HG02870 (cell line): ENCODE data around the gene CACNA1B.
"Not testable (repeated sequence)": the region's sequence is repeated elsewhere in the genome, so short reads cannot be mapped to it uniquely, and the experiment has no call there.

Experiments used
- ATAC-seq: cut with Tn5 transposase; IDR thresholded peaks from one replicate; pipeline ENCODE4 v1.9.1; 2021; ENCODE audit warnings: mild to moderate bottlenecking, moderate library complexity; ENCODE audit not compliant: unreplicated experiment

CACNA1B gene

DNA sequence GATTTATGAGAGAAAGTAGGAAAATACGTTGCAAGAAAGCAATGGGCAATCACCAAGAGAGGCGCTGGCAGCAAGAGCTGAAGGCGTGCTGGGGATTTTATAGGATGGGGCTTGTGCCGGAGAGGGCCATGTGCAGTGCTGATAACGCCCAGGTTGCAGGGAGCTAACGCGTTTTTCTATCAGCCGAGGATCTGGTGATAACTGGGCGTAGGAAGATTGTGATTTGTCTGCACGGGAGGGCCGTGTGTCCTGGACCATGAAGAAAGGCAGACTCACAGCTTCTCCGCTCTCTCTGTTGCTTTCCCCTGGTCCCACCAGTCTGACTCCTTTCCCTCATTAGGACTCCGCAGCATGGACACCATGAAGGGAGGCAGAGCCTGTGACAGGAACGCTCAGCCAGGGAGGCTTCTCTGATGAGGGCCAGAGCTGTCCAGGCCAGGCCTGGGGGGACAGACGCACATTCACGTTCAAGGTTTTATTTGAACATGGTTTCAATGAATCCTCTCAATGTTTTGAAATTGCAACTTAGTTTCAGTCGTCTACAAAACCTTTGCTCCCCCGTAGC lies 11.9 kb upstream of the CACNA1B start:
- no peak for ATAC-seq

DNA sequence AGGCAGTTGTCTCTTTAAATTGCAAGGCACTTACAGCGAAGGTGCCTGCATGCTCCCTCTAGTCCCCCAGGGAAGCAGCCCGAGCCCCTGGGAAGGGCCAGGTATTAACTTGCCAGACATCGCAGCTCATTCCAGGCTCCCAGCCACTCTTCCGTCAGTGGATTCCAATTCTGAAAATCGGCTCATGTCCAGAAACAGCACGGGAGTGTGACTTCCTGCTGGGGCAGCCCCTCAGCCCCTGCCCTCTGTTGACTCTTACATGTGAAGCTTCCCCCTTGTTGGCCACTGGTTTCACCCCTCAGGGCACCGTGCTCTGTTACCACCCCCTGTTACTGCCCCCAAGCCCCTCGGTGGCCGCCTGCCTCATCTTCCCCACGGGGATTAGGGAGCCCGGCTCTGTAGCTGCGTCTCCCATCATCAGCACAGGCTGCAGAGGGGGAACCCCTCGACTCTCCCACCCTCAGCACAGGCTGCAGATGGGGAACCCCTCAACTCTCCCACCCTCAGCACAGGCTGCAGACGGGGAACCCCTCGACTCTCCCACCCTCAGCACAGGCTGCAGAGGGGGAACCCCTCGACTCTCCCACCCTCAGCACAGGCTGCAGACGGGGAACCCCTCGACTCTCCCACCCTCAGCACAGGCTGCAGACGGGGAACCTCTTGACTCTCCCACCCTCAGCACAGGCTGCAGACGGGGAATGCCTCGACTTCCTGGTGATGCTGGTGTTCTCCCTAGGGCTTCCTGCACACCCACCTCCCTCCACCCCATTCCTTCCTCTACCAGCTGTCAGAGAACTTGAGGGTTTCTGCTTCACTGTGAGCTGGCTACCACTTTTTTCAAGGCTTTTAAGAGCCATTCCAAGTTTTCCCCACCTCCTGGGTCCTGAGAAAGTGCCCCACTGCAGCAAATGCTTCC lies 11.1 kb upstream of the CACNA1B start:
- no peak for ATAC-seq

DNA sequence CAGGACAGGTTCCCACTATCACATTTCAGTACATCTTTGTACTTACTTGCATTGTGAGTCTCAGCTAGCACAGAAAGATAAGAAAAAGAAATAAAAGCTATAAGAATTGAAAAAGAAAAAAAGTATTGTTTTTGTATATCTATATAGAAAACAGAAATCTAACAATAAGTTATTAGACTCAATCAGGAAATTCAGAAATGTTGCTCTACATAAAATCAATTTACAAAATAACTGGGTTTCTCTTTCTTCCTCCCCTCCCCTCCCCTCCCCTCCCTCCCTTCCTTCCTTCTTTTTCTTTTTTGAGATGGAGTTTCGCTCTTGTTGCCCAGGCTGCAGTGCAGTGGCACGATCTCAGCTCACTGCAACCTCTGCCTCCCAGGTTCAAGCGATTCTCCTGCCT lies 7.2 kb upstream of the CACNA1B start:
- ATAC-seq: no peak

DNA sequence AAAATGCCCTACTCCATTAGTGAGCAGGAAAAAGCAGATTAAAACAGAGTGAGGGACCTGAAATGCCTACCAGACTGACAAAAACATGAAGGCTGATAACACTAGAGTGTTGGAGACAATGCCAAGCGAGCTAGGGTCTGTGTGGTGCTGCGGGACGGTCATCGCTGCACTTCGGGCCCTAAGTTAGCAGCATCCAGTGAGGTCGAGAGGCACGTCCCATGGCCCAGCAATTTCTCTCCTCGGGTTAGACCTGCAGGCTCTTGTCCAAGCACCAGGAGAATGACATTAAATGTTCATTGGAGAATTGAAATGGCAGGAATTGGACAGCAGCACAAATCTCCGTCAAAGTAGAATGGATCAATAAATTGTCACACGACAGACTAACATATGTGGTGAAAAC lies 5.3 kb upstream of the CACNA1B start:
- no peak for ATAC-seq

DNA sequence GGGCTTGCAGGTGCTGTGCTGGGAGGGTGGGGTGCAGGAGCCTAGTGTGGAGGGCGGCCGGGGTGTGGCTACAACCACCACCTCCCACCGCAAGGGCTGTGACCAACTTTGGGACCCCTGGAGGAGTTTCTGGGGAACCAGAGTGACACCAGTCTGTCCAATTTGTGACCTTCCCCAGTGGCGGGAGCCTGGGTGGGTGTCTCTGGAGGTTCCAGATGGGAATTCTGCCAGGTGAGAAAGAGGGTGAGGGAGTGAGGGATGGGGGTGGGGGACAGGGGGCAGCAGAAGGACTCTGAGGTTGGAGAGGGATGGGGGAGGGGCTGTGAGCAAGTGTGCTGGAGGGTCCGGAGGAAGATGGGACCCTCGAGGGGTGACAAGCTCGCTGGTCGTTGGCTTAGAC lies 4.2 kb upstream of the CACNA1B start:
- ATAC-seq: no peak

DNA sequence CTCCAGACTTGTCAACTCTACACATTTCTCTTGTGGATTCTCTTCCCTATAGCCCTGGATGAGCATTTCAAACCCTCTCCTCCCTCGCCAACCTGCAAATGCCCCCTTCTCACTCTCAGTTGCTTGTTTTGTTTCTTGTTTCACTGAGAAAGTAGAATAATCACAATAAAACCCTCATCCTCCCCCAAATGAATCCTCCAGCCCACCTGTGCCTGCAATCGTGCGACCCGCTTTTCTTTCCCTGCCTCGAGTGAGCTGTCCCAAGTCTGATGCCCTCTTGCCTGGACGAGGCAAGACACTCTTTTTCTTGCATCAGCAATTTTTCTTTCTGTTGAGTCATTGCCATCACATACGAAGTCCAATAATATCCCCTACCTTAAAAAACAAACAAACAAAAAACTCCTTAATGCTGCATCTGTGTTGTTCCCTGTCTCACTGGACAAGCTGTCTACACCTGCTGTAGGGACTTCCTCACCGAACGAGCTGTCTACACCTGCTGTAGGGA lies 3.7 kb upstream of the CACNA1B start:
- ATAC-seq: no peak

DNA sequence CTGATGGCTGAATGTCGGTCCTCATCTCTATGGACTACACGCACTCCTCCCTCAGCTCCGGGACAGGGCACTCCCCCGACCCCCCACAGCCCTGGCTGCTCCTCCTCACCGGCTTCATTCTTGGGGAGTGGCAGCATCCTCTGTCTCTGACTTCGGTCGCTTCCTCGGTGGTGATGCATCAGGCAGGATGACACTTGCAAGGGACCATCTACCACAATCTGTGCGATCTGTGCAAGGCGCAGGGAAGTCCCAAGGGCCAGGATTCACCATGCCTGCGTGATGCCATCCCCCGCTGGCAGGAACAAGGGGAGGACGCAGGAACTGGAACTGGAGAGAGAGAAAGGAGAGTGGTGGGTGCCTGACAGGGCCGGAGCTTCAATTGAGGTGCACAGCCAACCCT lies 2.2 kb upstream of the CACNA1B start:
- ATAC-seq: no peak

DNA sequence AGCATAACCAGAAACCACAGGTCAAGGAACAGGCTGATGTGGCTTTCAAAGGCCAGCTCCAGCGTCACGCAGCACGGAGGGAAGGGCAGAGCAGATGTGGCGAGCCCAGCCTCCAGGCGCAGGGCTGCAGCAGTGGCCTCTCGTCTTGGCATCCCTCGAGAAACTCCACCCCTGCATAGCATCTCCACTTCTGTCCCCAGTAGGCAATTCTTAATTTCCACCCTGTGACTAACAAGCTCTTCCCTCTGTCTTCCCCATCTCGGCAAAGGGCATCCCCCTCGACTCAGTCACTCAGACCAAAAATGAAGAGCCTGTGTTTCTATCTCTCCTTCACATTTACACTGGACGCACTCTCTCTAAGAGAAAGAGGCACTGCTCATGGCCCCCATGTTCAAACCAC lies 1.7 kb upstream of the CACNA1B start:
- ATAC-seq: no peak

DNA sequence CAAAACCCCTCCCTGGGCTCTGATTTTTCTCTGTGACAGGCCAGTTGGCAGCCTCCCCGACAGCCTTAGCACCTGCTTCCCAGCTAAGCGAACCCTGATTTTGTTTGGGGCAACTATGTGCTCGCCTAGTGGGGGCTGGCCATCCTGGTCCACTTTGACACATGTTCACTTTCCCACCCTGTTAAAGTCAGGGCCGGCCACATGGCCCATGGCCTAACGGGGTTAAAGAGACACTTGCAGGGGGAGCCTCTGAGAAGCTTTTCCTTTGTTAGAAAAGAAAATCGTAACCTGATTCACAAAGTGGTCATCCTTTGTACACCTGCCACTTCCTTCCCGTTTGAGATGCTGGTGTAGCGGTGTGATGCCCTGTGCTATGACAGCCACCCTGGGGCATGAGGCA lies 1.3 kb upstream of the CACNA1B start:
- ATAC-seq: no peak

DNA sequence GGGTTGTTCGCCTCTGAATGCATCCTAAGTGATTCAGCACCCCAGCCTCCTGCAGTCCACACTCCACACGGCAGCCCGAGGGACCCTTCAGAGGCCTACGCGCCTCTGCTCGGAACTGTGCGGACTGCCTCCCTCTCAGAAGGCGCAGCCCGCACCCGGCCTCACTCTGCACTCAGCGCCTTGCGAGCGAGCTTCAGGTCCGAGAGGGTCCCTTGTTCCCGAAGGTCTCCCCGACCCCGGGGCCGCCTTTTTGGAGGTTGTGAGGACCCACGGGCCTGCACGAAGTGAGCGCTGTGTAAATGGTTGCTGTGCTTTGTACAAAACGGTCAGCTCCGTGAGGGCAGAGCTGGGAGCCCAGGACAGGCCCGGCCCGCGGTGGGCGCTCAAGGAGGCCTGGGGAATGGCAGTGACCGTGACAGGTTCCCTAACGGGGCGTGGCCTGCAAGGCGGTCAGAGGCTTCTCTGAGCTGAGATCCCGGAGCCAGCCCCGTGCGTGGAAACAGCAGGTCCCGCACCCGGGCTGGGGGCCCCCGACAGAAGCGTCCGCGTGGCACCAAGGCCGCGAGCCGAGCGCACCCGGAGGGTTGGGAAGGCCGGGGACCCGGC lies 698 bp upstream of the CACNA1B start:
- ATAC-seq: no peak

DNA sequence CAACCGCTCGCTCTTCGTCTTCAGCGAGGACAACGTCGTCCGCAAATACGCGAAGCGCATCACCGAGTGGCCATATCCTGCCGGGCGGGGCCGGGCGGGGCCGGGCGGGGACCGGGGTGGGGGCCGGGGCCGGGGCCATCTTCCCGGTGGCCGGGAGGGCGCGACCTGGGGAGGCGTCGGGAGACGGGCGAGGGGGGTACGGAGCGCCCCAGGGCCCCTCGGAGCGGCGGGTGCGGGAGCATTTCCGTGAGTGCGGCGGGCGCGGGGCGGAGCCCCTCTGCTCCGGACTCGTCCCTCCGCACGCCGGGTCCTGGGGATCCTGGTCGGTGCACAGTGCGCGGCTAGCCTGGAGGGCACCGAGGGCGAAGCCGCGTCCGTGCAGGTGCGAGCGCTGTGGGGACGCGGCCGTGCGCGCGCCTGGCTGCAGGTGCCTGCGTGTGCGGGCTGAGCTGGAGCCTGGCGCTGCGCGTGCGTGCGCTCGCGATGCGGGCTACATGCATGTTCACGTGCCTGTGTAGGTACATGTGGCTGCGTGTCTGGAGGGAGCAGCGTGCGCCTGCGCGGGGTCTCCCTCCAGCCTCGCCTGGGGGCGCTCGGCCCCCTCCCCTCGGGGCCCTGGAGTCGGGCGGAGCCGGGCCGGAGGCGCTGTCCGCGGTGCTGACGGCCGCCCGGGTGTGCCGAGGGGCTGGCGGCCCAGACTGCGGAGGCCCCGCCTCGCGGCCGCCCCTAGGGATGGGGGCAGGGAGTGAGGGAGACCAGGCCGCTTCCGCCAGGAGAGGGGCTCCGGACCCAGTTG lies 762 bp downstream of the CACNA1B start:
- ATAC-seq: no peak

DNA sequence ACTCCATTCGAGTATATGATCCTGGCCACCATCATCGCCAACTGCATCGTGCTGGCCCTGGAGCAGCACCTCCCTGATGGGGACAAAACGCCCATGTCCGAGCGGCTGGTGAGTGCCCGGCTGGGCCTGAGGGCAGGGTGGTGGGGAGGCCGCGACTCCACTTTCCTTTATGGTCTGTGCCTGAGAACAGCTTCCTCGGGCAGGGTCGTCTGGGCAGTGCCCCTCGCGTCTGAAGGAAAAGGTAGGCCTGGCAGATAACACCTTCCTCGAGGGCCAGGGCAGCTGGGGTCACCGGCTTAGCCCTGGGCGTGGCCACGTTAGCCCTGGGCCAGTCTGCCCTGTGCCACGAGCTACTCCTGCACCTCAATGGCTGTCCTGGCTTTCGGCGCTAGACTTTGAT lies 1.5 kb downstream of the CACNA1B start:
- no peak for ATAC-seq

DNA sequence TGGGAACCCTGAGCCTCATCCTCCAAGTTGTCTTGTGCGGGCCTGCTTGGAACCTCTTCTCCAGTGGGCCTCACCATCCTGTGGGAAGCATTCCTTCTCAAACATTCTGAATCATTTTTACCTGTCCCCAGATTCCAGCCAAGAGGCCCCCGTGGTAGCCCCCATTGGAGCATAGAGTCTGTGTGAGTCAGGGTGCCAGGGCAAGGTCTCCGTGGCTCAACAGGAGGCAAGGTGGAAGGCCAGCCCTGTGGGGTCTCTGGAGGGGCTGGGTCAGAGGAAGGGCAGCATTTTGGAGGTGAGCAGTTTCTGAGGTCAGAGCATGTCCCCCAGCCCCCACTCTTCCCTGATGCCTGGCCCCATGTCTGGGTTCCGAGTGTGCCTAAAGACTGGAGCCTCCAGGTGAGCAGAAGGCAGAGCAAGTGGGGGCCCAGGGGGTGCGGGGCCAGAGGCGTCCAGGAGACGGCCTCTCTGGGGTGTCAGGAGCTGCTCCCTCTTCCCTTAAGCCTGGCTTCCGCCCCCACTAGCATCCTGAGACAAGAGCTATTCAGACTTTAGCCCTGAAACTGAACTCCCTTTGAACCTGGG lies 2.1 kb downstream of the CACNA1B start:
- ATAC-seq: no peak

DNA sequence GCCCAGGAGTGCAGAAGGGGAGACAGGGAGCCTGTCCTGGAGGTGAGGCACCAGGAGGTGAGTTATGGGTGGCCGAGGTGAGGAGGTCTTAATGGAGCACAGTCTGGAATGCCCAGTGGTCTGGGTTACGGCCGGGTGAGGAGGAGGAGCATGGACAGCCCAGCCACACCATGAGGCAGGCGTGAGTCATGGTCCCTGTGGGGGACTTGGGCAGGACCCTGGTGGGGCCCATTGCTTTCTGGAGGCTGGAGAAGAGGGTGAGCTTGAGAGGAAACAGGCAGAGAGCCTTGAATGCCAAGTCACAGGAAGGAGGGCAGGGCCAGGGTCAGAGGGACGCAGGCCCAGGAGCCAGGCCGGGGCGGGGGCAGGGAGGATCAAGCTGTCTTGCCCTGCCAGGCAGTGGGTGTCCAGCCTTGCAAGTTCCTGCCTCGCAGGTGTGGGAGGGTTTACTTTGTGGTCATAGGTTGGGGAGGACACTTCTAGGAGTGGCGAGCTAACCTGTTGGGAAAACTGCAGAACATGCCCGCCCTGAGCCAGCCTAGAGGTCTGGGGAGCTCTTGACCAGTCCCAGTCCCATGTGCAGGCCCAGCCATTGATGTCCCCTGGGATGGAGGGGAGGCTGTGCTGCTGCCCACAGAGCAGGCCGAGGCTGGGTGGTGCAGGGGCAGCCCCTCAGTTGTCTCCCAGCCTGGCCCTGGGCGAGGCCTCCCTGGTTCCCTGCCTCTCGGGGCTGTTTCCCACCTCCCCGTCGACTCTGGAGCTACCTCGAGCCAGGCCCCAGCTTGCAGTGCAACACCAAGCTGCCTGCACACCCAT lies 2.8 kb downstream of the CACNA1B start:
- ATAC-seq: no peak

DNA sequence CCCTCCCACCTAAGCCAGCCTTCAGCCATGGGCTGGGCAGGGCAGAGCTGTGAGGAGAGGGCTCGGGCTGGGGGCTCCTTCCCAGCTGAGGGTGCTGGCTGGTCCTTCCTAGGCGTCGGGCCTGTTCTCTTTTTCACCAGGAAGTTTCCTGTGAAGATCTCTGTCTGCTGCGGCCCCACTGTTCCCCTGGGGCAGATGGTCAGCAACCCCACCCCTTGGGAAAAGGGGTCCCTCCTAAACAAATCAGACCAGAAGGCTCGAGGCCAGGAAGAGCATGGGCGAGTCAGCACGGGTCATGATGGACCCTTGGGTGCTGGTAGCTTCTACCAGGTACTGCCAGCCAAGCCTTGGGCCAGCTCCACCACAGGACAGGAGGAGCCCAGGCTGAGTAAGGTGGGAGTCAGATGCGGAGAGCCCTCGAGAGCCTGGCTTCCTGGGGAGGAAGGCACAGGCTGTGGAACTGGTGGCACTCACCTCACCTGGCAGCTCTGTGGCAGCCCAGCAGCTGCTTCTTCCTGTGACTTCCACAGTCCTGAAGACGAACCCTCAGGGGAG lies 3.5 kb downstream of the CACNA1B start:
- no peak for ATAC-seq

DNA sequence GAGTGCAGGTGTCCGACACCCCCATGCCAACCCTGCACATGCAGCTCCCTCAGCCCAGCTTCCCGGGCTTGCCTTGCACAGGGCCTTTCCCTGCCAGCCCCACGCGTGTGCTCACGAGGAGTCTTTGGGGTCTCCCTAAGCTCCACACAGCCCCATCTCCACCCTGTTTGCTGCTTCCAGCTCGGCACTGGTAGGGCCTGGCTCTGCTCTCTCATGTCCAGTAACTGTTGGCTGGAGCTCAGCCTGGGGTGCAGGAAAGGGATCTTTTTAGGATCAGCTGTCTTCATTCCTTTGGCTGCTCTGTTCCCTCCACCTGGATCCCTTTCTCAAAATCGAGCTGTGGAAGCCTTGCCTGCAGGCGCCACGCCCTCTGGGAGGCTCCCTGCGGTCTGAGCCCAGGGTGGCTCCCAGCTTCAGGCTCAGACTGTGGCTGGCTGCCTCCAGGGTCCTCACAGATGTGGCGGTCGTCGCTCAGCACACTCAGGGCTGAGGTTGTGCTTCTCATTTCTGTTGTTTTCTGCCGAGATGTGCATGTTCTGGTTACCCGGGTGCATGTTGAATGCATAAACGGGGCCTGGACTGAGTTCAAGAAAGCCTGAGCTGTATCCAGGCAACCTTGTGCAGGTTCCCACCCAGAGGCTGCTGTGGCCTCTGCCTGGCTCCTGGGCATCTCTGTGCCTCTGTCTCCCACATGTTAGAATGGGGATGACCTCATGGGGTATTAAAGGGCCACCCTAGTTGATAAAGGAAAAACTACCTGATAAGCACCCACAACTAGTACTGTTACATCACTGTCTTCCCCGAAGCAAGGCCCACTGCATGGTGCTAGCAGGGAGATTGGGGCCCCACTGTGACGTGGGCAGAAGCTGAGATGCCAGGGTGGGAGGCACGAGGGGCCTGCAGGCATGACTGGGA lies 4.3 kb downstream of the CACNA1B start:
- no peak for ATAC-seq

DNA sequence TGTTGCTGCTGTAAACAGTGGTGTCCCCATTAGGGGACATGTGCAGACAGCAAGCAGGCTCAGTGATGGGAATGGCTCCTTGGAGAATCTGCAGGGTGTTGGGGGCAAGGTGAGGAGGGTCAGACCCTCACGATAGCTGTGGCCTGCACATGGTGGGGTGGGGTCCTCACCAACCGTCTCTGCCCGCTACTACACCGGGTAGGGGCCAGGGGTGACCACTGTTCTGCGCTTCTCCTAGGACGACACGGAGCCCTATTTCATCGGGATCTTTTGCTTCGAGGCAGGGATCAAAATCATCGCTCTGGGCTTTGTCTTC lies 4.9 kb downstream of the CACNA1B start:
- ATAC-seq: no peak

DNA sequence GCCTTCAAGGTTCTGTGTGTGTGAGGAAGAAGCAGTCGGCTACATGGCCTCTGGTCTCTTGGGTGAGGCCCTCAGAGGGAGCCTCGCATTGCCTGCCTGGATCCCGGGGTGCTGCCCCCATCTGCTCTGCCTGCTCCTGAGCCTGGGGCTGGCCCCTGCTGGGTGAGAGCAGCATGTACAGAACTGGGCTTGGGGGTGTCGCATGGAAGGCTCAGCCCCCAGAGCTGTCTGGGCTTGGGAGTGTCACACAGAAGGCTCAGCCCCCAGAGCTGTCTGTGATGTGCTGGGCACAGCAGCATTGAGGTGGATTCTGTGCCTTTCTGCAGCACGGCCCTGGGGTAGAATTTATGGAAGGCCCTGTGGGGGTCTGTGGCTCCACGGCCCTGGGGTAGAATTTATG lies 6.4 kb downstream of the CACNA1B start:
- not testable (repeated sequence) for ATAC-seq

DNA sequence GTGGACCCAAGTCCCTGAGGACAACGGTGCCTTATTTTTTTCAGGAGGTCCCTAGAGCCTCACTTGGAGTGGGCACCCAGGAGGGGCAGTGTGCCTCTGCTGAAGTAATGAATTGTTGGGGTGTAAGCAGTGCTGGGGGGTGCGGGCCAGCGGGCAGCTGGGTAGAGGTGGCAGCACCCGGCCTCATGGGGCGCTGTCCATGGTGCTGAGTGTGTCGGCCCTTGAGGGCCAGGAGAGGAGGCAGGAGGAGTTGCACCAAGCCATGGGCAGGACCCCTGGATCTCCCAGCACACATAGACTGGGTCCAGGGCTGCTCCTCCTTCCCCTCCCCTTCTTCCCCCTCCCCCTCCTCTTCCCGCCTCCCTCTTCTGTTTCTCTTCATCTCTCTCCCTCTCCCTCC lies 7.0 kb downstream of the CACNA1B start:
- ATAC-seq: not testable (repeated sequence)
